K562 (cell line): ENCODE measurements around the gene PHLDA3. TPM values are rescaled to one million over a fixed set of nuclear protein-coding genes. Genes with fewer than 3 reads are reported as not detected.
A peak's percentile ranks its signal among the peaks of the same experiment; 100 is the strongest.

Source experiments
- BCOR ChIP-seq: fragments of 450-650 bp; IDR thresholded peaks from 2 replicates; pipeline ENCODE4 v1.6.1; 2016
- ETV5 ChIP-seq: sonication (generic); formaldehyde crosslinking; IDR thresholded peaks from 2 replicates; pipeline ENCODE4 v1.4.0; 2020; ENCODE audit warnings: low read depth, mild to moderate bottlenecking, missing genetic modification reagents
- PHF20 ChIP-seq: fragments of 450-650 bp; IDR thresholded peaks from 2 replicates; pipeline ENCODE4 v1.6.1; 2018; ENCODE audit not compliant: partially characterized antibody
- PHF8 ChIP-seq: fragments of 200-600 bp; sonication (generic); IDR thresholded peaks from 2 replicates; pipeline ENCODE4 v1.6.1; 2012; ENCODE audit warnings: mixed run types, mild to moderate bottlenecking, inconsistent platforms, low read length, moderate library complexity, borderline replicate concordance
- SIRT6 ChIP-seq: IDR thresholded peaks from one replicate; pipeline ENCODE4 v1.6.1; 2012; ENCODE audit warnings: low read depth, mild to moderate bottlenecking, control low read depth, inconsistent platforms, low read length, moderate library complexity
- ZFPM2 ChIP-seq: fragments of 250-450 bp; sonication (Bioruptor Pico); IDR thresholded peaks from 2 replicates; pipeline ENCODE4 v1.5.1; 2022; ENCODE audit warnings: mild to moderate bottlenecking
- ZNF3 ChIP-seq: fragments of 250-450 bp; sonication (Bioruptor Pico); IDR thresholded peaks from 2 replicates; pipeline ENCODE4 v1.5.0; 2021; ENCODE audit warnings: mild to moderate bottlenecking, moderate library complexity
- ZNF384 ChIP-seq: IDR thresholded peaks from 2 replicates; pipeline ENCODE4 v1.6.1; 2012; ENCODE audit warnings: low read depth, low read length, improper control_type of control experiment
- ZNF57 ChIP-seq: fragments of 450-650 bp; formaldehyde crosslinking; IDR thresholded peaks from 2 replicates; pipeline ENCODE4 v1.4.0; 2020; ENCODE audit warnings: mild to moderate bottlenecking, moderate library complexity
- ZNF780A ChIP-seq: fragments of 250-450 bp; sonication (Bioruptor Pico); IDR thresholded peaks from 2 replicates; pipeline ENCODE4 v1.5.0; 2021; ENCODE audit warnings: mild to moderate bottlenecking
- ZNF830 ChIP-seq: fragments of 250-450 bp; sonication (Bioruptor Pico); IDR thresholded peaks from 2 replicates; pipeline ENCODE4 v1.5.0; 2021; ENCODE audit warnings: mild to moderate bottlenecking
- polyA plus RNA-seq, 8 experiments: library from polyadenylated mRNA; depleted of rRNA in 4 of 8; stranded (reverse) in 5 of 8; unstranded in 3 of 8; fragments of >200 nt; fragmentation: Nextera tagmentation in 2 of 8; fragmentation: Illumina TruSeq in 1 of 8; extraction: Ambion mirVana in 2 of 8; extraction: Trizol in 1 of 8; gene quantifications; 2 replicates each; pipeline versions ENCODE4 v1.2.1 to v1.2.3, GENCODE V29; 2011 to 2014; ENCODE audit warnings: inconsistent platforms in 1 of 8, missing spikeins in 1 of 8
- total RNA-seq, 7 experiments: library from RNA; depleted of rRNA in 6 of 7; stranded (reverse); fragments of >200 nt in 6 of 7; fragmentation: Illumina TruSeq in 2 of 7; extraction: Trizol in 2 of 7; gene quantifications; 2 replicates each; pipeline versions ENCODE4 v1.2.1 to v1.2.3, GENCODE V29; 2011 to 2021; ENCODE audit warnings: low replicate concordance in 1 of 7
- TF ChIP-seq, protein P1 (sequence below): sonication (generic); formaldehyde crosslinking; IDR thresholded peaks from 2 replicates; pipeline ENCODE4 v1.8.0; 2022; ENCODE audit warnings: missing genetic modification reagents, mild to moderate bottlenecking, moderate library complexity, borderline replicate concordance
- TF ChIP-seq, protein P2 (sequence below): fragments of 450-650 bp; formaldehyde crosslinking; IDR thresholded peaks from 2 replicates; pipeline ENCODE4 v1.4.0; 2022; ENCODE audit warnings: missing genetic modification characterization
- TF ChIP-seq, protein P3 (sequence below): fragments of 200-800 bp; sonication (Bioruptor generic); IDR thresholded peaks from 2 replicates; pipeline ENCODE4 v1.6.1; 2017; ENCODE audit warnings: missing genetic modification characterization, missing compliant biosample characterization

The PHLDA3 gene
- total and polyA plus RNA-seq, 9 of the 15 experiments (the other 6 are each of a cell fraction or from before 2014, with no cell fraction given): 0.11 to 0.27 TPM; not detected in 7

DNA sequence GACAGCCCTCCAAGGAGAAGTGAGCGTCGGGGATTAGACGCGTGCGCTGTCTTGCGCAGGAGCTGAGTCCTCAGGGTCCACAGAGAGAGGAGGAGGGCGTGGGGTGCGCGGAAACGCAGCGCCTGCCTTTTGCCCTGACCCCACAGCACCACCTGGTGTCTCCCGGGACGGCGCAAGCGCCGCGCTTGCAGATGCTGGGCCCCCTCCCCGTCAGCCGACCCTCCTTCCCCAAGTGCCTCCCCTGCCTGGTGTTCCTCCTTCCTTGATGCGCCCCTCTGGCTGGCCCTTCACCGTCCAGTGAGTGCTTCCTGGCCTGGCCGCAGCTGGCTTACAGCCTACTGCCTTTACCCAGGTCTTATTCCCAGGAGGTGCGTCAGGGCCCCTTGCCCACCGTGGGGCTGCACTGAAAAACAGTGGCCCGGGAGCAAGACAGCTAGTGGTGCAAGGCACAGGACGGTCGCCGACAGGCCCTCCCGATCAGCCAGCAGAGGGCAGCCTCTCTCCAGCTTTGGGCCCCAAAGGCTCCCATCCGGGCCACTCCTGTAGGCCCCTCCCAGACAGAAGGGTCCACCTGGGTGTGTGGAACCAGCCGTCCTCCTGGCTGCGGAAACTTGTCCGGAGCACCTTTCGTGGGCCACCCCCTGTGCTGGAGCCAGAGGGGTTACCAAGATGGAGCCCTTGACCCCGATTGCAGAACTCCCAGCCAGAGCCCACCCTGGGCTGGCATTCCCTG is 12.9 kb upstream of the PHLDA3 start (continued):
- TF ChIP-seq, protein P1, sequence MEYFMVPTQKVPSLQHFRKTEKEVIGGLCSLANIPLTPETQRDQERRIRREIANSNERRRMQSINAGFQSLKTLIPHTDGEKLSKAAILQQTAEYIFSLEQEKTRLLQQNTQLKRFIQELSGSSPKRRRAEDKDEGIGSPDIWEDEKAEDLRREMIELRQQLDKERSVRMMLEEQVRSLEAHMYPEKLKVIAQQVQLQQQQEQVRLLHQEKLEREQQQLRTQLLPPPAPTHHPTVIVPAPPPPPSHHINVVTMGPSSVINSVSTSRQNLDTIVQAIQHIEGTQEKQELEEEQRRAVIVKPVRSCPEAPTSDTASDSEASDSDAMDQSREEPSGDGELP (CRISPR knock-in tag): peak; percentile 79
- TF ChIP-seq PHF8: no peak
- TF ChIP-seq, protein P2, sequence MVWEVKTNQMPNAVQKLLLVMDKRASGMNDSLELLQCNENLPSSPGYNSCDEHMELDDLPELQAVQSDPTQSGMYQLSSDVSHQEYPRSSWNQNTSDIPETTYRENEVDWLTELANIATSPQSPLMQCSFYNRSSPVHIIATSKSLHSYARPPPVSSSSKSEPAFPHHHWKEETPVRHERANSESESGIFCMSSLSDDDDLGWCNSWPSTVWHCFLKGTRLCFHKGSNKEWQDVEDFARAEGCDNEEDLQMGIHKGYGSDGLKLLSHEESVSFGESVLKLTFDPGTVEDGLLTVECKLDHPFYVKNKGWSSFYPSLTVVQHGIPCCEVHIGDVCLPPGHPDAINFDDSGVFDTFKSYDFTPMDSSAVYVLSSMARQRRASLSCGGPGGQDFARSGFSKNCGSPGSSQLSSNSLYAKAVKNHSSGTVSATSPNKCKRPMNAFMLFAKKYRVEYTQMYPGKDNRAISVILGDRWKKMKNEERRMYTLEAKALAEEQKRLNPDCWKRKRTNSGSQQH (CRISPR knock-in tag): no peak
- TF ChIP-seq, protein P3, sequence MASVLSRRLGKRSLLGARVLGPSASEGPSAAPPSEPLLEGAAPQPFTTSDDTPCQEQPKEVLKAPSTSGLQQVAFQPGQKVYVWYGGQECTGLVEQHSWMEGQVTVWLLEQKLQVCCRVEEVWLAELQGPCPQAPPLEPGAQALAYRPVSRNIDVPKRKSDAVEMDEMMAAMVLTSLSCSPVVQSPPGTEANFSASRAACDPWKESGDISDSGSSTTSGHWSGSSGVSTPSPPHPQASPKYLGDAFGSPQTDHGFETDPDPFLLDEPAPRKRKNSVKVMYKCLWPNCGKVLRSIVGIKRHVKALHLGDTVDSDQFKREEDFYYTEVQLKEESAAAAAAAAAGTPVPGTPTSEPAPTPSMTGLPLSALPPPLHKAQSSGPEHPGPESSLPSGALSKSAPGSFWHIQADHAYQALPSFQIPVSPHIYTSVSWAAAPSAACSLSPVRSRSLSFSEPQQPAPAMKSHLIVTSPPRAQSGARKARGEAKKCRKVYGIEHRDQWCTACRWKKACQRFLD (CRISPR knock-in tag): no peak
- TF ChIP-seq ZNF830 (CRISPR knock-in tag): 0 out of 2 replicates have a peak, but pooled peaks have one; percentile 11
- no peak for TF ChIP-seq SIRT6
- TF ChIP-seq ZNF3 (CRISPR knock-in tag): no peak
- TF ChIP-seq ZFPM2 (CRISPR knock-in tag): peak; percentile 65; the same call in 1 of the 2 replicates
- TF ChIP-seq ZNF780A (CRISPR knock-in tag): no peak
- TF ChIP-seq ZNF384: no peak
- TF ChIP-seq ETV5 (CRISPR knock-in tag): no peak
- TF ChIP-seq ZNF57 (CRISPR knock-in tag): no peak
- TF ChIP-seq BCOR: peak; percentile 23; the same call in 1 of the 2 replicates
- TF ChIP-seq PHF20: peak; percentile 17
